ENCODE data around the gene CIZ1.

CIZ1 gene

GRCh38 chr9:128219831-128220230 lies 28.5 kb upstream of the CIZ1 start:
- Histone ChIP-seq H3K4me3 (ENCODE audit: low read depth, low read length) (no peak overlapping the region), H3K9me3 (ENCODE audit: control insufficient read depth, insufficient read depth, low read length) (no peaks in the 10 kb centered on the region), H3K4me1 (ENCODE audit: control insufficient read depth, insufficient read depth, low read length) (no peaks in the 10 kb centered on the region), H3K9ac (ENCODE audit: low read depth, low read length) (no peak overlapping the region), H3K36me3 (ENCODE audit: control insufficient read depth, insufficient read depth, low read length) (peaks cover 23% of the 10 kb centered on the region), H3K27me3 (ENCODE audit: control insufficient read depth, insufficient read depth, low read length) (no peaks in the 10 kb centered on the region)

- Histone ChIP-seq H3K36me3 (ENCODE audit: control insufficient read depth, insufficient read depth, low read length) (peaks cover 18% of the 10 kb centered on the region), H3K4me1 (ENCODE audit: control insufficient read depth, insufficient read depth, low read length) (no peaks in the 10 kb centered on the region), H3K27me3 (ENCODE audit: control insufficient read depth, insufficient read depth, low read length) (no peaks in the 10 kb centered on the region), H3K9me3 (ENCODE audit: control insufficient read depth, insufficient read depth, low read length) (no peaks in the 10 kb centered on the region), H3K9ac (ENCODE audit: low read depth, low read length) (no peak overlapping the region), H3K4me3 (ENCODE audit: low read depth, low read length) (peak overlapping the region; percentile 56)
Measured at GRCh38 chr9:128218518-128219389, 27.4 kb upstream of the CIZ1 start.

- no peak overlapping the region for H3K9ac ChIP-seq (ENCODE audit: low read depth, low read length)
- peaks cover 18% of the 10 kb centered on the region for H3K36me3 ChIP-seq (ENCODE audit: control insufficient read depth, insufficient read depth, low read length)
- H3K4me3 ChIP-seq (ENCODE audit: low read depth, low read length) = peak overlapping the region; percentile 56
Measured at GRCh38 chr9:128218172-128218517, 26.8 kb upstream of the CIZ1 start.

GRCh38 chr9:128216781-128217553 lies 25.6 kb upstream of the CIZ1 start:
- H3K27me3 ChIP-seq (ENCODE audit: control insufficient read depth, insufficient read depth, low read length) = no peaks in the 10 kb centered on the region
- H3K9me3 ChIP-seq (ENCODE audit: control insufficient read depth, insufficient read depth, low read length) = no peaks in the 10 kb centered on the region
- no peak overlapping the region for H3K9ac ChIP-seq (ENCODE audit: low read depth, low read length)
- no peaks in the 10 kb centered on the region for H3K4me1 ChIP-seq (ENCODE audit: control insufficient read depth, insufficient read depth, low read length)
- peaks cover 9% of the 10 kb centered on the region for H3K36me3 ChIP-seq (ENCODE audit: control insufficient read depth, insufficient read depth, low read length)
- no peak overlapping the region for H3K4me3 ChIP-seq (ENCODE audit: low read depth, low read length)

More at GRCh38 chr9:128218172-128218517, 26.8 kb upstream of the CIZ1 start:
- Histone ChIP-seq H3K4me1 (ENCODE audit: control insufficient read depth, insufficient read depth, low read length) (no peaks in the 10 kb centered on the region), H3K27me3 (ENCODE audit: control insufficient read depth, insufficient read depth, low read length) (no peaks in the 10 kb centered on the region), H3K9me3 (ENCODE audit: control insufficient read depth, insufficient read depth, low read length) (no peaks in the 10 kb centered on the region)

- Histone ChIP-seq H3K36me3 (ENCODE audit: control insufficient read depth, insufficient read depth, low read length) (peaks cover 4% of the 10 kb centered on the region), H3K4me3 (ENCODE audit: low read depth, low read length) (no peak overlapping the region), H3K9ac (ENCODE audit: low read depth, low read length) (no peak overlapping the region), H3K4me1 (ENCODE audit: control insufficient read depth, insufficient read depth, low read length) (no peaks in the 10 kb centered on the region), H3K27me3 (ENCODE audit: control insufficient read depth, insufficient read depth, low read length) (no peaks in the 10 kb centered on the region), H3K9me3 (ENCODE audit: control insufficient read depth, insufficient read depth, low read length) (no peaks in the 10 kb centered on the region)
Measured at GRCh38 chr9:128215491-128216409, 24.4 kb upstream of the CIZ1 start.

GRCh38 chr9:128214571-128215490 lies 23.5 kb upstream of the CIZ1 start:
- H3K9ac ChIP-seq (ENCODE audit: low read depth, low read length) = peak overlapping the region; percentile 24

GRCh38 chr9:128213746-128214497 lies 22.6 kb upstream of the CIZ1 start:
- H3K9ac ChIP-seq (ENCODE audit: low read depth, low read length) = no peak overlapping the region
- H3K27me3 ChIP-seq (ENCODE audit: control insufficient read depth, insufficient read depth, low read length) = no peaks in the 10 kb centered on the region
- H3K4me3 ChIP-seq (ENCODE audit: low read depth, low read length) = no peak overlapping the region
- H3K9me3 ChIP-seq (ENCODE audit: control insufficient read depth, insufficient read depth, low read length) = no peaks in the 10 kb centered on the region
- H3K36me3 ChIP-seq (ENCODE audit: control insufficient read depth, insufficient read depth, low read length) = no peaks in the 10 kb centered on the region
- H3K4me1 ChIP-seq (ENCODE audit: control insufficient read depth, insufficient read depth, low read length) = no peaks in the 10 kb centered on the region

More at GRCh38 chr9:128214571-128215490, 23.5 kb upstream of the CIZ1 start:
- no peaks in the 10 kb centered on the region for H3K9me3 ChIP-seq (ENCODE audit: control insufficient read depth, insufficient read depth, low read length)
- no peaks in the 10 kb centered on the region for H3K4me1 ChIP-seq (ENCODE audit: control insufficient read depth, insufficient read depth, low read length)
- H3K36me3 ChIP-seq (ENCODE audit: control insufficient read depth, insufficient read depth, low read length) = no peaks in the 10 kb centered on the region
- no peak overlapping the region for H3K4me3 ChIP-seq (ENCODE audit: low read depth, low read length)
- no peaks in the 10 kb centered on the region for H3K27me3 ChIP-seq (ENCODE audit: control insufficient read depth, insufficient read depth, low read length)

- Histone ChIP-seq H3K36me3 (ENCODE audit: control insufficient read depth, insufficient read depth, low read length) (no peaks in the 10 kb centered on the region), H3K4me3 (ENCODE audit: low read depth, low read length) (no peak overlapping the region), H3K9me3 (ENCODE audit: control insufficient read depth, insufficient read depth, low read length) (no peaks in the 10 kb centered on the region), H3K9ac (ENCODE audit: low read depth, low read length) (no peak overlapping the region), H3K4me1 (ENCODE audit: control insufficient read depth, insufficient read depth, low read length) (no peaks in the 10 kb centered on the region), H3K27me3 (ENCODE audit: control insufficient read depth, insufficient read depth, low read length) (no peaks in the 10 kb centered on the region)
Measured at GRCh38 chr9:128211981-128212281, 20.6 kb upstream of the CIZ1 start.

- Histone ChIP-seq H3K27me3 (ENCODE audit: control insufficient read depth, insufficient read depth, low read length) (no peaks in the 10 kb centered on the region), H3K4me1 (ENCODE audit: control insufficient read depth, insufficient read depth, low read length) (no peaks in the 10 kb centered on the region), H3K4me3 (ENCODE audit: low read depth, low read length) (no peak overlapping the region), H3K36me3 (ENCODE audit: control insufficient read depth, insufficient read depth, low read length) (no peaks in the 10 kb centered on the region), H3K9me3 (ENCODE audit: control insufficient read depth, insufficient read depth, low read length) (no peaks in the 10 kb centered on the region), H3K9ac (ENCODE audit: low read depth, low read length) (no peak overlapping the region)
Measured at GRCh38 chr9:128211186-128211980, 20.0 kb upstream of the CIZ1 start.
